ENCODE results near the gene BFSP1. TPM values are rescaled to one million over a fixed set of nuclear protein-coding genes. Genes with fewer than 3 reads are reported as not detected.

BFSP1 gene
- total RNA-seq, 2 donors from 2014 or later: 0.48 to 0.58 TPM

- no peaks in the 10 kb centered on the region for H3K36me3 Mint-ChIP-seq (ENCODE audit: low read depth)
- no peak overlapping the region for H3K4me3 Mint-ChIP-seq
- ATAC-seq (replicated peaks): no peak
- H3K4me1 Mint-ChIP-seq: no peaks in the 10 kb centered on the region
- no peak overlapping the region for H3K27ac Mint-ChIP-seq
- peaks cover 11% of the 10 kb centered on the region for H3K27me3 Mint-ChIP-seq
- H3K9me3 Mint-ChIP-seq: no peaks in the 10 kb centered on the region
These were observed 48.6 kb downstream of the BFSP1 start for GRCh38 chr20:17482536-17482935.

- H3K4me1 Mint-ChIP-seq: no peaks in the 10 kb centered on the region
- H3K4me3 Mint-ChIP-seq: no peak overlapping the region
- no peaks in the 10 kb centered on the region for H3K9me3 Mint-ChIP-seq
- H3K36me3 Mint-ChIP-seq (ENCODE audit: low read depth): no peaks in the 10 kb centered on the region
- ATAC-seq (replicated peaks): no peak
- peaks cover 11% of the 10 kb centered on the region for H3K27me3 Mint-ChIP-seq
- H3K27ac Mint-ChIP-seq: no peak overlapping the region
These were observed 49.5 kb downstream of the BFSP1 start for GRCh38 chr20:17481661-17482060.

GRCh38 chr20:17480696-17481095 lies 50.5 kb downstream of the BFSP1 start:
- no peaks in the 10 kb centered on the region for H3K4me1 Mint-ChIP-seq
- no peak overlapping the region for H3K27ac Mint-ChIP-seq
- no peaks in the 10 kb centered on the region for H3K9me3 Mint-ChIP-seq
- no peaks in the 10 kb centered on the region for H3K36me3 Mint-ChIP-seq (ENCODE audit: low read depth)
- peaks cover 11% of the 10 kb centered on the region for H3K27me3 Mint-ChIP-seq
- ATAC-seq (replicated peaks): no peak
- no peak overlapping the region for H3K4me3 Mint-ChIP-seq

GRCh38 chr20:17479063-17479657 lies 52.0 kb downstream of the BFSP1 start:
- H3K9me3 Mint-ChIP-seq: no peaks in the 10 kb centered on the region
- no peaks in the 10 kb centered on the region for H3K36me3 Mint-ChIP-seq (ENCODE audit: low read depth)
- no peak for ATAC-seq (replicated peaks)
- H3K4me1 Mint-ChIP-seq: no peaks in the 10 kb centered on the region
- H3K4me3 Mint-ChIP-seq: no peak overlapping the region
- peaks cover 17% of the 10 kb centered on the region for H3K27me3 Mint-ChIP-seq
- H3K27ac Mint-ChIP-seq: no peak overlapping the region

GRCh38 chr20:17473659-17474058 lies 57.5 kb downstream of the BFSP1 start:
- Mint-ChIP-seq H3K36me3 (ENCODE audit: low read depth) (no peaks in the 10 kb centered on the region), H3K9me3 (no peaks in the 10 kb centered on the region), H3K4me1 (no peaks in the 10 kb centered on the region), H3K27ac (no peak overlapping the region), H3K4me3 (no peak overlapping the region), H3K27me3 (peaks cover 9% of the 10 kb centered on the region)
- no peak for ATAC-seq (replicated peaks)

GRCh38 chr20:17471606-17472187 lies 59.5 kb downstream of the BFSP1 start:
- H3K4me1 Mint-ChIP-seq: no peaks in the 10 kb centered on the region
- no peaks in the 10 kb centered on the region for H3K9me3 Mint-ChIP-seq
- peaks cover 6% of the 10 kb centered on the region for H3K27me3 Mint-ChIP-seq
- ATAC-seq (replicated peaks): no peak
- no peak overlapping the region for H3K27ac Mint-ChIP-seq
- H3K36me3 Mint-ChIP-seq (ENCODE audit: low read depth): no peaks in the 10 kb centered on the region
- no peak overlapping the region for H3K4me3 Mint-ChIP-seq

- ATAC-seq (replicated peaks): no peak
- Mint-ChIP-seq H3K36me3 (ENCODE audit: low read depth) (no peaks in the 10 kb centered on the region), H3K27ac (no peak overlapping the region), H3K9me3 (no peaks in the 10 kb centered on the region), H3K4me3 (no peak overlapping the region), H3K4me1 (no peaks in the 10 kb centered on the region), H3K27me3 (peaks cover 6% of the 10 kb centered on the region)
These were observed 60.2 kb downstream of the BFSP1 start for GRCh38 chr20:17470973-17471372.

- Mint-ChIP-seq H3K9me3 (no peaks in the 10 kb centered on the region), H3K36me3 (ENCODE audit: low read depth) (no peaks in the 10 kb centered on the region), H3K4me1 (no peaks in the 10 kb centered on the region), H3K27ac (no peak overlapping the region), H3K4me3 (no peak overlapping the region), H3K27me3 (peaks cover 6% of the 10 kb centered on the region)
- no peak for ATAC-seq (replicated peaks)
These were observed 60.7 kb downstream of the BFSP1 start for GRCh38 chr20:17470521-17470920.

- H3K27me3 Mint-ChIP-seq: peaks cover 2% of the 10 kb centered on the region
- H3K27ac Mint-ChIP-seq: no peak overlapping the region
- no peak for ATAC-seq (replicated peaks)
- H3K4me1 Mint-ChIP-seq: no peaks in the 10 kb centered on the region
- no peaks in the 10 kb centered on the region for H3K9me3 Mint-ChIP-seq
- no peak overlapping the region for H3K4me3 Mint-ChIP-seq
- no peaks in the 10 kb centered on the region for H3K36me3 Mint-ChIP-seq (ENCODE audit: low read depth)
These were observed 61.7 kb downstream of the BFSP1 start for GRCh38 chr20:17469246-17470030.

- no peaks in the 10 kb centered on the region for H3K27me3 Mint-ChIP-seq
- no peaks in the 10 kb centered on the region for H3K4me1 Mint-ChIP-seq
- H3K4me3 Mint-ChIP-seq: no peak overlapping the region
- no peak overlapping the region for H3K27ac Mint-ChIP-seq
- ATAC-seq (replicated peaks): no peak
- H3K36me3 Mint-ChIP-seq (ENCODE audit: low read depth): no peaks in the 10 kb centered on the region
- no peaks in the 10 kb centered on the region for H3K9me3 Mint-ChIP-seq
These were observed 62.9 kb downstream of the BFSP1 start for GRCh38 chr20:17468073-17468840.

- H3K36me3 Mint-ChIP-seq (ENCODE audit: low read depth): no peaks in the 10 kb centered on the region
- peaks cover 3% of the 10 kb centered on the region for H3K27me3 Mint-ChIP-seq
- H3K4me1 Mint-ChIP-seq: no peaks in the 10 kb centered on the region
- ATAC-seq (replicated peaks): no peak
- H3K4me3 Mint-ChIP-seq: no peak overlapping the region
- no peak overlapping the region for H3K27ac Mint-ChIP-seq
- no peaks in the 10 kb centered on the region for H3K9me3 Mint-ChIP-seq
These were observed 64.0 kb downstream of the BFSP1 start for GRCh38 chr20:17467120-17467655.

- Mint-ChIP-seq H3K9me3 (no peaks in the 10 kb centered on the region), H3K4me1 (no peaks in the 10 kb centered on the region), H3K27ac (no peak overlapping the region), H3K36me3 (ENCODE audit: low read depth) (no peaks in the 10 kb centered on the region), H3K4me3 (no peak overlapping the region), H3K27me3 (peaks cover 3% of the 10 kb centered on the region)
- no peak for ATAC-seq (replicated peaks)
These were observed 64.5 kb downstream of the BFSP1 start for GRCh38 chr20:17466641-17467040.

- H3K27ac Mint-ChIP-seq: no peak overlapping the region
- H3K27me3 Mint-ChIP-seq: peaks cover 3% of the 10 kb centered on the region
- H3K4me3 Mint-ChIP-seq: no peak overlapping the region
- no peaks in the 10 kb centered on the region for H3K4me1 Mint-ChIP-seq
- no peaks in the 10 kb centered on the region for H3K9me3 Mint-ChIP-seq
- H3K36me3 Mint-ChIP-seq (ENCODE audit: low read depth): no peaks in the 10 kb centered on the region
- no peak for ATAC-seq (replicated peaks)
These were observed 65.9 kb downstream of the BFSP1 start for GRCh38 chr20:17465236-17465635.

- Mint-ChIP-seq H3K4me1 (no peaks in the 10 kb centered on the region), H3K36me3 (ENCODE audit: low read depth) (no peaks in the 10 kb centered on the region), H3K9me3 (no peaks in the 10 kb centered on the region), H3K4me3 (no peak overlapping the region), H3K27ac (no peak overlapping the region), H3K27me3 (peaks cover 3% of the 10 kb centered on the region)
- no peak for ATAC-seq (replicated peaks)
These were observed 67.5 kb downstream of the BFSP1 start for GRCh38 chr20:17463711-17464110.

All from activated T-helper 17 cell treated with anti-CD3 and anti-CD28 coated beads, Interleukin-2, amount 50 U/mL, for 72 hours (primary cell).